Measurements from ENCODE around the gene SLC28A2.
"Not testable (repeated sequence)": the region's sequence is repeated elsewhere in the genome, so short reads cannot be mapped to it uniquely, and the experiment has no call there.

GRCh38 chr15:45236806-45237205, 15.2 kb upstream of the SLC28A2 start:
- TF ChIP-seq, protein P1, sequence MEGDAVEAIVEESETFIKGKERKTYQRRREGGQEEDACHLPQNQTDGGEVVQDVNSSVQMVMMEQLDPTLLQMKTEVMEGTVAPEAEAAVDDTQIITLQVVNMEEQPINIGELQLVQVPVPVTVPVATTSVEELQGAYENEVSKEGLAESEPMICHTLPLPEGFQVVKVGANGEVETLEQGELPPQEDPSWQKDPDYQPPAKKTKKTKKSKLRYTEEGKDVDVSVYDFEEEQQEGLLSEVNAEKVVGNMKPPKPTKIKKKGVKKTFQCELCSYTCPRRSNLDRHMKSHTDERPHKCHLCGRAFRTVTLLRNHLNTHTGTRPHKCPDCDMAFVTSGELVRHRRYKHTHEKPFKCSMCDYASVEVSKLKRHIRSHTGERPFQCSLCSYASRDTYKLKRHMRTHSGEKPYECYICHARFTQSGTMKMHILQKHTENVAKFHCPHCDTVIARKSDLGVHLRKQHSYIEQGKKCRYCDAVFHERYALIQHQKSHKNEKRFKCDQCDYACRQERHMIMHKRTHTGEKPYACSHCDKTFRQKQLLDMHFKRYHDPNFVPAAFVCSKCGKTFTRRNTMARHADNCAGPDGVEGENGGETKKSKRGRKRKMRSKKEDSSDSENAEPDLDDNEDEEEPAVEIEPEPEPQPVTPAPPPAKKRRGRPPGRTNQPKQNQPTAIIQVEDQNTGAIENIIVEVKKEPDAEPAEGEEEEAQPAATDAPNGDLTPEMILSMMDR (IDR thresholded peaks at IDR 0.05), result not testable (repeated sequence)
- not testable (repeated sequence) for TF ChIP-seq POLR2A (IDR thresholded peaks at IDR 0.05)
